ENCODE data around the gene FOXN3. TPM values are rescaled to one million over a fixed set of nuclear protein-coding genes. Genes with fewer than 3 reads are reported as not detected.

FOXN3 gene
- total and polyA plus RNA-seq, 10 donors, result 9.2 to 121 (median 98.3) TPM

GRCh38 chr14:89179891-89180404, 237.1 kb downstream of the FOXN3 start:
- DNase-seq, result no peak
- Histone ChIP-seq H3K9me3 (no peaks in the 10 kb centered on the region), H3K4me3 (no peak overlapping the region), H3K4me1 (peaks cover 0 to 19% (median 9%) of the 10 kb centered on the region in 6 donors), H3K36me3 (peaks cover 0 to 53% (median 7%) of the 10 kb centered on the region in 6 donors), H3K27me3 (replicated peaks in 1 of 7) (no peaks in the 10 kb centered on the region), H3K27ac (no peak overlapping the region)
- WGBS, 5 donors, result 94 to 96% (median 95%) methylated on average over 12 to 13 of the region's 13 CpGs
- peak in 1 of 3 donors; percentile 10 for TF ChIP-seq POLR2AphosphoS5 (IDR thresholded peaks at IDR 0.05)
- TF ChIP-seq CTCF (IDR thresholded peaks at IDR 0.05 in 8 of 11, conservative IDR thresholded peaks at IDR 0.05 in 3 of 11), result no peak
- intact Hi-C loops (cut with DNase I; ENCODE audit: low total_unique reads), result loop anchor here (10.0 kb wide), 3 partner anchors 235 to 735 kb away; partner anchors contain the start of gene FOXN3

GRCh38 chr14:89178800-89179535, 238.1 kb downstream of the FOXN3 start:
- Histone ChIP-seq H3K9me3 (no peaks in the 10 kb centered on the region), H3K4me3 (no peak overlapping the region), H3K27me3 (replicated peaks in 1 of 7) (no peaks in the 10 kb centered on the region), H3K36me3 (peaks cover 0 to 51% (median 7%) of the 10 kb centered on the region in 6 donors), H3K4me1 (peaks cover 0 to 19% (median 9%) of the 10 kb centered on the region in 6 donors), H3K27ac (no peak overlapping the region)
- no peak for DNase-seq
- WGBS, 5 donors, result 83 to 92% (median 86%) methylated on average over 7 of the region's 7 CpGs
- TF ChIP-seq POLR2AphosphoS5 (IDR thresholded peaks at IDR 0.05), result no peak
- TF ChIP-seq CTCF (IDR thresholded peaks at IDR 0.05 in 8 of 11, conservative IDR thresholded peaks at IDR 0.05 in 3 of 11), result no peak
- no peak for TF ChIP-seq POLR2A (IDR thresholded peaks at IDR 0.05)
- intact Hi-C loops (cut with DNase I; ENCODE audit: low total_unique reads), result loop anchor here (10.0 kb wide), 3 partner anchors 236 to 736 kb away; partner anchors contain the start of gene FOXN3

GRCh38 chr14:89178376-89178775, 238.7 kb downstream of the FOXN3 start:
- WGBS, 5 donors, result 90 to 98% (median 96%) methylated on average over 2 of the region's 2 CpGs
- Histone ChIP-seq H3K27me3 (replicated peaks in 1 of 7) (no peaks in the 10 kb centered on the region), H3K4me1 (peaks cover 0 to 19% (median 9%) of the 10 kb centered on the region in 6 donors), H3K27ac (no peak overlapping the region), H3K4me3 (no peak overlapping the region), H3K36me3 (peaks cover 0 to 51% (median 8%) of the 10 kb centered on the region in 6 donors), H3K9me3 (peaks cover 0 to under 1% (median 0%) of the 10 kb centered on the region in 8 donors)
- no peak for DNase-seq
- intact Hi-C loops (cut with DNase I; ENCODE audit: low total_unique reads), result loop anchor here (10.0 kb wide), 3 partner anchors 236 to 736 kb away; partner anchors contain the start of gene FOXN3
- TF ChIP-seq POLR2AphosphoS5 (IDR thresholded peaks at IDR 0.05), result no peak
- no peak for TF ChIP-seq CTCF (IDR thresholded peaks at IDR 0.05 in 8 of 11, conservative IDR thresholded peaks at IDR 0.05 in 3 of 11)
- TF ChIP-seq POLR2A (IDR thresholded peaks at IDR 0.05), result no peak
